IMR-90 (cell line): ENCODE measurements around the gene POLR1G. TPM values are rescaled to one million over a fixed set of nuclear protein-coding genes. Genes with fewer than 3 reads are reported as not detected.

Source experiments
- ATAC-seq: fragments of 200-7000 bp; cut with Tn5 transposase; 2 replicates; pipeline ENCODE4 v1.9.1; 2020; ENCODE audit warnings: low read depth, mild to moderate bottlenecking, moderate library complexity
- BruUV-seq: library from RNA; stranded (reverse); fragments of 400-500 nt; replicated peaks from 2 replicates; lab custom pipeline; 2021; lab: Mats Ljungman, UMichigan
- CTCF ChIA-PET: fragments of 300-600 bp; formaldehyde crosslinking; extraction: SDS; loops from one replicate; lab custom pipeline; 2021; ENCODE audit warnings: antibody characterized with exemption; lab: Yijun Ruan, JAX
- POLR2A ChIA-PET: fragments of 300-600 bp; sonication (Branson Sonifier 250); formaldehyde crosslinking; loops from one replicate; lab custom pipeline; 2022; ENCODE audit warnings: antibody characterized with exemption; ENCODE audit not compliant: unreplicated experiment; lab: Charles Lee
- DNase-seq: peaks from one replicate; pipeline ENCODE4 v3.0.0; 2013
- H2AFZ ChIP-seq: replicated peaks from 2 replicates; pipeline ENCODE3; 2013; ENCODE audit warnings: low read length, mild to moderate bottlenecking; ENCODE audit not compliant: poor library complexity
- H2AK5ac ChIP-seq: 2 replicates; pipeline ENCODE4 v1.6.1; 2013; ENCODE audit warnings: low read depth, low read length, inconsistent platforms
- H2AK9ac ChIP-seq: replicated peaks from 2 replicates; pipeline ENCODE3; 2013; ENCODE audit warnings: mild to moderate bottlenecking, low read depth, low read length, moderate library complexity; ENCODE audit not compliant: poor library complexity
- H2BK120ac ChIP-seq: 2 replicates; pipeline ENCODE4 v1.6.1; 2013; ENCODE audit warnings: low read depth, low read length, inconsistent platforms
- H2BK15ac ChIP-seq: 3 replicates; pipeline ENCODE4 v1.6.1; 2013; ENCODE audit warnings: low read depth, low read length, inconsistent platforms
- H2BK20ac ChIP-seq: 2 replicates; pipeline ENCODE4 v1.6.1; 2013; ENCODE audit warnings: low read depth, mild to moderate bottlenecking, inconsistent platforms, low read length, moderate library complexity
- H2BK5ac ChIP-seq: 2 replicates; pipeline ENCODE4 v1.6.1; 2013; ENCODE audit warnings: mild to moderate bottlenecking, low read depth, low read length, inconsistent platforms; ENCODE audit not compliant: poor library complexity, severe bottlenecking
- H3K14ac ChIP-seq: replicated peaks from 2 replicates; pipeline ENCODE4 v1.6.1; 2013; ENCODE audit warnings: low read depth, low read length, inconsistent platforms
- H3K18ac ChIP-seq: 2 replicates; pipeline ENCODE4 v1.6.1; 2013; ENCODE audit warnings: low read depth, low read length, control low read depth
- H3K23ac ChIP-seq: 2 replicates; pipeline ENCODE4 v1.6.1; 2013; ENCODE audit warnings: low read depth, low read length, inconsistent platforms
- H3K27ac ChIP-seq: 2 replicates; pipeline ENCODE4 v1.5.1; 2013; ENCODE audit warnings: mild to moderate bottlenecking, control low read depth, low read length; ENCODE audit not compliant: insufficient read depth
- H3K27me3 ChIP-seq: 2 replicates; pipeline ENCODE4 v1.6.1; 2013; ENCODE audit warnings: low read length; ENCODE audit not compliant: control insufficient read depth, insufficient read depth
- H3K36me3 ChIP-seq: 2 replicates; pipeline ENCODE4 v1.6.1; 2013; ENCODE audit warnings: low read length, mixed read lengths; ENCODE audit not compliant: control insufficient read depth, insufficient read depth
- H3K4ac ChIP-seq: 2 replicates; pipeline ENCODE4 v1.6.1; 2013; ENCODE audit warnings: low read depth, low read length, inconsistent platforms
- H3K4me1 ChIP-seq: 2 replicates; pipeline ENCODE4 v1.6.1; 2013; ENCODE audit warnings: low read length, mixed read lengths; ENCODE audit not compliant: control insufficient read depth, insufficient read depth
- H3K4me2 ChIP-seq: 2 replicates; pipeline ENCODE4 v1.6.1; 2013; ENCODE audit warnings: low read depth, mild to moderate bottlenecking, control low read depth, low read length, moderate library complexity
- H3K4me3 ChIP-seq: 2 replicates; pipeline ENCODE4 v1.5.1; 2013; ENCODE audit warnings: low read depth, mild to moderate bottlenecking, control low read depth, low read length, moderate library complexity; ENCODE audit not compliant: insufficient read depth
- H3K56ac ChIP-seq: 2 replicates; pipeline ENCODE4 v1.6.1; 2013; ENCODE audit warnings: low read length, inconsistent platforms; ENCODE audit not compliant: insufficient read depth; ENCODE audit errors: extremely low read depth
- H3K79me1 ChIP-seq, 2 experiments: 2 replicates each; pipeline ENCODE4 v1.6.1; 2013; ENCODE audit warnings: low read length in 2 of 2, inconsistent platforms in 1 of 2, low read depth in 1 of 2
- H3K9ac ChIP-seq: 2 replicates; pipeline ENCODE4 v1.6.1; 2013; ENCODE audit warnings: low read depth, low read length, control low read depth
- H3K9me1 ChIP-seq: 2 replicates; pipeline ENCODE4 v1.6.1; 2013; ENCODE audit warnings: low read length, inconsistent platforms; ENCODE audit not compliant: insufficient read depth
- H3K9me3 ChIP-seq: 2 replicates; pipeline ENCODE4 v1.6.1; 2013; ENCODE audit warnings: low read length; ENCODE audit not compliant: control insufficient read depth, insufficient read depth
- H4K20me1 ChIP-seq: 2 replicates; pipeline ENCODE4 v1.6.1; 2013; ENCODE audit warnings: low read length, inconsistent platforms; ENCODE audit not compliant: insufficient read depth
- H4K5ac ChIP-seq: 2 replicates; pipeline ENCODE4 v1.6.1; 2013; ENCODE audit warnings: mild to moderate bottlenecking, low read depth, low read length, control low read depth
- H4K8ac ChIP-seq, 2 experiments: 2 replicates each; pipeline ENCODE4 v1.6.1; 2013; ENCODE audit warnings: low read depth in 2 of 2, low read length in 2 of 2, control low read depth in 1 of 2, inconsistent platforms in 1 of 2
- H4K91ac ChIP-seq: 2 replicates; pipeline ENCODE4 v1.6.1; 2013; ENCODE audit warnings: low read depth, low read length, inconsistent platforms; ENCODE audit not compliant: insufficient read depth
- BHLHE40 ChIP-seq: fragments of 150-350 bp; IDR thresholded peaks from 2 replicates; pipeline ENCODE4 v1.6.1; 2016; ENCODE audit warnings: mild to moderate bottlenecking, low read depth, low read length
- CEBPB ChIP-seq: IDR thresholded peaks from 2 replicates; pipeline ENCODE4 v1.6.1; 2012; ENCODE audit warnings: low read depth, low read length, improper control_type of control experiment
- CHD1 ChIP-seq: IDR thresholded peaks from 2 replicates; pipeline ENCODE4 v1.6.1; 2012; ENCODE audit warnings: low read depth, low read length, improper control_type of control experiment
- FOS ChIP-seq: fragments of 150-350 bp; IDR thresholded peaks from 2 replicates; pipeline ENCODE4 v1.6.1; 2016; ENCODE audit warnings: low read depth, low read length
- MAFK ChIP-seq: IDR thresholded peaks from 2 replicates; pipeline ENCODE4 v1.6.1; 2012; ENCODE audit warnings: low read depth, low read length, improper control_type of control experiment
- MAZ ChIP-seq: IDR thresholded peaks from 2 replicates; pipeline ENCODE4 v1.6.1; 2012; ENCODE audit warnings: low read depth, mild to moderate bottlenecking, low read length, improper control_type of control experiment, moderate library complexity, borderline replicate concordance
- MXI1 ChIP-seq: IDR thresholded peaks from 2 replicates; pipeline ENCODE4 v1.6.1; 2012; ENCODE audit warnings: low read depth, mild to moderate bottlenecking, low read length, moderate library complexity, borderline replicate concordance
- NFE2L2 ChIP-seq: fragments of 150-350 bp; IDR thresholded peaks from 2 replicates; pipeline ENCODE4 v1.6.1; 2016; ENCODE audit warnings: low read depth, mild to moderate bottlenecking, low read length
- POLR2A ChIP-seq: IDR thresholded peaks from 2 replicates; pipeline ENCODE4 v1.6.1; 2012; ENCODE audit warnings: mild to moderate bottlenecking, low read depth, low read length
- RAD21 ChIP-seq: IDR thresholded peaks from 2 replicates; pipeline ENCODE4 v1.6.1; 2012; ENCODE audit warnings: low read length, improper control_type of control experiment
- RCOR1 ChIP-seq: IDR thresholded peaks from 2 replicates; pipeline ENCODE4 v1.6.1; 2012; ENCODE audit warnings: mild to moderate bottlenecking, low read length, improper control_type of control experiment; ENCODE audit not compliant: insufficient replicate concordance
- RFX5 ChIP-seq: IDR thresholded peaks from 2 replicates; pipeline ENCODE4 v1.8.0; 2012; ENCODE audit warnings: low read depth, mild to moderate bottlenecking, low read length, moderate library complexity
- WGBS, 2 experiments: methylation state at CpG; one replicate each; pipeline versions ENCODE4 v1.1.5 to v1.1.7; 2013; ENCODE audit warnings: missing lambda C conversion rate in 2 of 2; ENCODE audit not compliant: insufficient read length in 1 of 2; ENCODE audit errors: extremely low coverage in 2 of 2; 5-methylcytosine and 5-hydroxymethylcytosine counted together
- dilution Hi-C: fragments of 300-500 bp; cut with HindIII; formaldehyde crosslinking; loops from one replicate; pipeline ENCODE4 v1.14.3; 2018; ENCODE audit warnings: low sequenced_read_pairs; ENCODE audit not compliant: unreplicated experiment
- in situ Hi-C: fragments of 300-500 bp; cut with MboI; formaldehyde crosslinking; loops from 3 replicates; pipeline ENCODE4 v1.14.3; 2019; ENCODE audit warnings: low sequenced_read_pairs, inconsistent platforms, mixed read lengths
- intact Hi-C: fragments of 100-400 bp; cut with micrococcal nuclease; formaldehyde crosslinking; loops from 2 replicates; pipeline ENCODE4 v1.10.0; 2022
- polyA plus RNA-seq, 3 experiments: library from polyadenylated mRNA; depleted of rRNA; stranded (reverse); fragments of >200 nt; gene quantifications; 2 replicates each; pipeline ENCODE4 v1.2.3, GENCODE V29; 2012; ENCODE audit warnings: low replicate concordance in 1 of 3
- total RNA-seq: library from RNA; depleted of rRNA; stranded (reverse); fragments of >200 nt; gene quantifications from 2 replicates; pipeline ENCODE4 v1.2.3, GENCODE V29; 2012
- TF ChIP-seq, protein P1 (sequence below): fragments of 150-350 bp; IDR thresholded peaks from 2 replicates; pipeline ENCODE4 v1.6.1; 2017; ENCODE audit warnings: mild to moderate bottlenecking, antibody characterized with exemption, low read length, low read depth
- TF ChIP-seq, protein P2 (sequence below): conservative IDR thresholded peaks from 2 replicates; pipeline ENCODE4 v1.5.1; 2012; ENCODE audit warnings: mild to moderate bottlenecking, low read depth, low read length, improper control_type of control experiment
- TF ChIP-seq, protein P3 (sequence below): fragments of 150-350 bp; IDR thresholded peaks from 2 replicates; pipeline ENCODE4 v1.6.1; 2016; ENCODE audit warnings: low read depth, mild to moderate bottlenecking, low read length, moderate library complexity, borderline replicate concordance

The POLR1G gene
- total and polyA plus RNA-seq, 2 of the 4 experiments (the other 2 are of a cell fraction) = 8.0 to 12.5 TPM

DNA sequence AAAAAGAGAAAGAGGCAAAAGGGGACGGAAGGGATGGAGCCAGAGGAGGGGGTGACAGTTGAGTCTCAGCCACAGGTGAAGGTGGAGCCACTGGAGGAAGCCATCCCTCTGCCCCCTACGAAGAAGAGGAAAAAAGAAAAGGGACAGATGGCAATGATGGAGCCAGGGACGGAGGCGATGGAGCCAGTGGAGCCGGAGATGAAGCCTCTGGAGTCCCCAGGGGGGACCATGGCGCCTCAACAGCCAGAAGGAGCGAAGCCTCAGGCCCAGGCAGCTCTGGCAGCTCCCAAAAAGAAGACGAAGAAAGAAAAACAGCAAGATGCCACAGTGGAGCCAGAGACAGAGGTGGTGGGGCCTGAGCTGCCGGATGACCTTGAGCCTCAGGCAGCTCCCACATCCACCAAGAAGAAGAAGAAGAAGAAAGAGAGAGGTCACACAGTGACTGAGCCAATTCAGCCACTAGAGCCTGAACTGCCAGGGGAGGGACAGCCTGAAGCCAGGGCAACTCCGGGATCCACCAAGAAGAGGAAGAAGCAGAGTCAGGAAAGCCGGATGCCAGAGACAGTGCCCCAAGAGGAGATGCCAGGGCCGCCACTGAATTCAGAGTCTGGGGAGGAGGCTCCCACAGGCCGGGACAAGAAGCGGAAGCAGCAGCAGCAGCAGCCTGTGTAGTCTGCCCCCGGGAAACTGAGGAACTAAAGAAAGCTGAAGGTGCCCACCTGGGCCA is 2.5 kb downstream of the POLR1G start:
- BruUV-seq = no TSS peak
- POLR2A ChIA-PET = no interaction called here
- no peak for TF ChIP-seq RAD21
- TF ChIP-seq BHLHE40 = no peak
- TF ChIP-seq, protein P1, sequence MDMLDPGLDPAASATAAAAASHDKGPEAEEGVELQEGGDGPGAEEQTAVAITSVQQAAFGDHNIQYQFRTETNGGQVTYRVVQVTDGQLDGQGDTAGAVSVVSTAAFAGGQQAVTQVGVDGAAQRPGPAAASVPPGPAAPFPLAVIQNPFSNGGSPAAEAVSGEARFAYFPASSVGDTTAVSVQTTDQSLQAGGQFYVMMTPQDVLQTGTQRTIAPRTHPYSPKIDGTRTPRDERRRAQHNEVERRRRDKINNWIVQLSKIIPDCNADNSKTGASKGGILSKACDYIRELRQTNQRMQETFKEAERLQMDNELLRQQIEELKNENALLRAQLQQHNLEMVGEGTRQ = no peak
- TF ChIP-seq RCOR1 = no peak
- TF ChIP-seq, protein P2, sequence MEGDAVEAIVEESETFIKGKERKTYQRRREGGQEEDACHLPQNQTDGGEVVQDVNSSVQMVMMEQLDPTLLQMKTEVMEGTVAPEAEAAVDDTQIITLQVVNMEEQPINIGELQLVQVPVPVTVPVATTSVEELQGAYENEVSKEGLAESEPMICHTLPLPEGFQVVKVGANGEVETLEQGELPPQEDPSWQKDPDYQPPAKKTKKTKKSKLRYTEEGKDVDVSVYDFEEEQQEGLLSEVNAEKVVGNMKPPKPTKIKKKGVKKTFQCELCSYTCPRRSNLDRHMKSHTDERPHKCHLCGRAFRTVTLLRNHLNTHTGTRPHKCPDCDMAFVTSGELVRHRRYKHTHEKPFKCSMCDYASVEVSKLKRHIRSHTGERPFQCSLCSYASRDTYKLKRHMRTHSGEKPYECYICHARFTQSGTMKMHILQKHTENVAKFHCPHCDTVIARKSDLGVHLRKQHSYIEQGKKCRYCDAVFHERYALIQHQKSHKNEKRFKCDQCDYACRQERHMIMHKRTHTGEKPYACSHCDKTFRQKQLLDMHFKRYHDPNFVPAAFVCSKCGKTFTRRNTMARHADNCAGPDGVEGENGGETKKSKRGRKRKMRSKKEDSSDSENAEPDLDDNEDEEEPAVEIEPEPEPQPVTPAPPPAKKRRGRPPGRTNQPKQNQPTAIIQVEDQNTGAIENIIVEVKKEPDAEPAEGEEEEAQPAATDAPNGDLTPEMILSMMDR = no peak
- TF ChIP-seq POLR2A = no peak
- no peak for TF ChIP-seq CHD1
- TF ChIP-seq, protein P3, sequence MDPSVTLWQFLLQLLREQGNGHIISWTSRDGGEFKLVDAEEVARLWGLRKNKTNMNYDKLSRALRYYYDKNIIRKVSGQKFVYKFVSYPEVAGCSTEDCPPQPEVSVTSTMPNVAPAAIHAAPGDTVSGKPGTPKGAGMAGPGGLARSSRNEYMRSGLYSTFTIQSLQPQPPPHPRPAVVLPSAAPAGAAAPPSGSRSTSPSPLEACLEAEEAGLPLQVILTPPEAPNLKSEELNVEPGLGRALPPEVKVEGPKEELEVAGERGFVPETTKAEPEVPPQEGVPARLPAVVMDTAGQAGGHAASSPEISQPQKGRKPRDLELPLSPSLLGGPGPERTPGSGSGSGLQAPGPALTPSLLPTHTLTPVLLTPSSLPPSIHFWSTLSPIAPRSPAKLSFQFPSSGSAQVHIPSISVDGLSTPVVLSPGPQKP = no peak
- TF ChIP-seq NFE2L2 = no peak
- TF ChIP-seq RFX5 = no peak
- no peak for TF ChIP-seq FOS
- no peak for TF ChIP-seq CEBPB
- no peak for TF ChIP-seq MXI1
- TF ChIP-seq MAZ = no peak
- no peak for TF ChIP-seq MAFK

More for the DNA sequence above, 2.5 kb downstream of the POLR1G start:
- no peak overlapping the region for H2BK15ac ChIP-seq
- no peak overlapping the region for H3K23ac ChIP-seq
- H3K9me1 ChIP-seq = no peaks in the 10 kb centered on the region; the same call in 1 of the 2 replicates
- H3K4ac ChIP-seq = no peak overlapping the region
- no peak overlapping the region for H2BK20ac ChIP-seq
- whole genome bisulfite sequencing, 2 experiments = 86% methylated on average over 8 of the region's 15 CpGs; no CpG with 5 or more reads in 1 of the 2 experiments
- intact Hi-C loops (no loop called here), dilution Hi-C loops (no loop called here), in situ Hi-C loops (no loop called here)
- no peak overlapping the region for H3K9ac ChIP-seq
- H3K4me3 ChIP-seq = no peak overlapping the region
- no peak for DNase-seq
- H4K5ac ChIP-seq = no peak overlapping the region
- H3K4me2 ChIP-seq = no peak overlapping the region
- H2AK5ac ChIP-seq = no peak overlapping the region
- no peak overlapping the region for H4K8ac ChIP-seq
- no peak overlapping the region for H3K14ac ChIP-seq
- H4K20me1 ChIP-seq = no peaks in the 10 kb centered on the region; the same call in 1 of the 2 replicates
- H2BK120ac ChIP-seq = no peak overlapping the region
- H3K27me3 ChIP-seq = no peaks in the 10 kb centered on the region
- H3K27ac ChIP-seq = no peak overlapping the region
- H3K18ac ChIP-seq = no peak overlapping the region
- no peak overlapping the region for H2AK9ac ChIP-seq
- no peak for ATAC-seq
- CTCF ChIA-PET = no interaction called here
- H3K36me3 ChIP-seq = peaks cover 15% of the 10 kb centered on the region
- no peak overlapping the region for H2BK5ac ChIP-seq
- H2AFZ ChIP-seq = no peak overlapping the region
- peaks cover 5 to 39% of the 10 kb centered on the region in 2 experiments; a peak in 3 of 4 replicates for H3K79me1 ChIP-seq
- 0 out of 2 replicates have a peak, but pooled peaks cover 2% of the 10 kb centered on the region for H3K4me1 ChIP-seq
- no peak overlapping the region for H3K56ac ChIP-seq
- no peaks in the 10 kb centered on the region for H3K9me3 ChIP-seq
- H4K91ac ChIP-seq = no peak overlapping the region
